ENCODE results near the gene GFY.
"Not testable (repeated sequence)": the region's sequence is repeated elsewhere in the genome, so short reads cannot be mapped to it uniquely, and the experiment has no call there.

The GFY gene

GRCh38 chr19:49430172-49430677 is 5.0 kb downstream of the GFY start:
- no peak for DNase-seq

- DNase-seq, result no peak
These were observed 5.6 kb downstream of the GFY start for GRCh38 chr19:49430678-49431329.

GRCh38 chr19:49431330-49431749 is 6.2 kb downstream of the GFY start:
- DNase-seq, result no peak

DNA sequence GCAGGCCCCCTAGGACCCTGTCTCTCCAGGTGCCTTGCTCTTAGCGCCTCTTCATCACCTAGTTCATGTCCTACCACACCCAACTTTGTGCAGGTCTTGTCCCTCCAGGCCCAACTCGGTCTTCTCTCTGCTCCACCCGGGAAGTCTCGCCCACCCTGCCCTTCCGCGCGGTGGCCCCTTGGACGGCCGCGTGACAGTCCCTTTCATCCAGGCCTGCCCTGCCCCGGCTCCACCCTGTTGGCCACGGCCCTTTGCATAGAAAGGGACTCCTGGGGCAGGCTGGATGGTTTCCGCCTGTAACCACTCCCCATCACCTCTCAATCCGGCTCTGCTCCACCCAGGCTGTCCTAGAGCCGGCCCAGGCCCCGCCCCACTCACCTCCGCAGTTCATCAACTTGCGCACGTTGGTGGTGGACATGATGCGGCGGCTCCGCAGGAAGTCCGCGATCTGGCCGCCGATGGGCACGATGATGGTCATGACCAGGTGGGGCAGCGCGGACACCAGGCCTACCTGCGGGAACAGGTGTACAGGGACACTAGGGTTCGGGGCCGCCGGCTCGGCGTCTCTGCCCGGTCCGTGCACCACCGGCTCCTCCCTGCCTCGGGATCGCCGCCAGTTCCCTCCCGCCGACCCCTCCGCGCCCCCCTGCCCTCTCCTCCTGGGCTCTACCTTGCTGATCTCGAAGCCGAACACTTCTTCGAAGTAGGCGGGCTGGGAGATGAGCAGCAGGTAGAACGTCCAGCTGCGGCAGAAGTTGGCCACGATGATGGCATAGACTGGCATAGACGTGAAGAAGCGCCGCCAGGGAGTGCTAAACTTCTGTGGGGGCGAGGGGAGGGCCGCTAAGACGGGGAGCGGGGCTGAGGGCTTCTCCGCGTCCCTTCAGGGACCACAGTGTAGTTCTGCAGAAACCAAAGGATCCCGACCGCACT is 7.2 kb downstream of the GFY start:
- no peak for DNase-seq

- DNase-seq, result no peak
These were observed 8.2 kb downstream of the GFY start for GRCh38 chr19:49433240-49433901.

DNA sequence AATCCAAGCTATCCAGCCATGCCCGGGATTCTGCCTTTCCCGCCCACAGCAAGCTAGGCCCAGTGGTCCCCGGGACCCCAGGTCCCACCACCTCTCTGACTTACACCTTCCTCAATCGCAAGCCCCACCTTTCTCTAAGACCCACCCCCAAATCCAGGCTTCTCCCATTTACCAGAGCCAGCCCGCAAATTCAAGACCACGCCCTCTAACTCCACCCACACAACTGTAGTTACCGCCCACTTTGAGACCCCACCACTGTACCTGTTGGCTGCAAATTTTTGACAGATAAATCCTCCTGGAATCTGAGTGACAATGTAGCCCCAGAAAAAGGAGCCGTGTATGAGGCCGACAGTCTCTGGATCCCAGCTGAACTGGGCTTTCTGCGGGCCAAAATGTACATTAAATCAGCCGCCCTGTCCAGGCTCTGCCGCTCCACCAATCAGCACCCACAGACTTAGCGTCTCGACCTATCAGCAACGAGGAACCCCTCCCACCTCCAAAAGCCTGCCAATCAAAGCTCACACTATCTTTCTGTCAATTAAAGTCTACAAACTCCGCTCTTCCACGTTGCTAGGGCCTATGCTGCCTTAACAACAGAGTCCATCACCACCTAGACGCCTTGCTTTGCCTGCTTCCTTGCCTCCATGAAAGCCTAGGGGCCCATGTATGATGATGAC is 9.9 kb downstream of the GFY start:
- DNase-seq, result no peak

- DNase-seq, result no peak
These were observed 10.5 kb downstream of the GFY start for GRCh38 chr19:49435670-49436069.

- no peak for DNase-seq
These were observed 11.3 kb downstream of the GFY start for GRCh38 chr19:49436381-49437017.

GRCh38 chr19:49437231-49437630 is 12.0 kb downstream of the GFY start:
- DNase-seq, result no peak

GRCh38 chr19:49438261-49438660 is 13.1 kb downstream of the GFY start:
- no peak for DNase-seq

- DNase-seq, result no peak
These were observed 14.6 kb downstream of the GFY start for GRCh38 chr19:49439836-49440235.

- no peak for DNase-seq
These were observed 15.4 kb downstream of the GFY start for GRCh38 chr19:49440439-49441209.

DNA sequence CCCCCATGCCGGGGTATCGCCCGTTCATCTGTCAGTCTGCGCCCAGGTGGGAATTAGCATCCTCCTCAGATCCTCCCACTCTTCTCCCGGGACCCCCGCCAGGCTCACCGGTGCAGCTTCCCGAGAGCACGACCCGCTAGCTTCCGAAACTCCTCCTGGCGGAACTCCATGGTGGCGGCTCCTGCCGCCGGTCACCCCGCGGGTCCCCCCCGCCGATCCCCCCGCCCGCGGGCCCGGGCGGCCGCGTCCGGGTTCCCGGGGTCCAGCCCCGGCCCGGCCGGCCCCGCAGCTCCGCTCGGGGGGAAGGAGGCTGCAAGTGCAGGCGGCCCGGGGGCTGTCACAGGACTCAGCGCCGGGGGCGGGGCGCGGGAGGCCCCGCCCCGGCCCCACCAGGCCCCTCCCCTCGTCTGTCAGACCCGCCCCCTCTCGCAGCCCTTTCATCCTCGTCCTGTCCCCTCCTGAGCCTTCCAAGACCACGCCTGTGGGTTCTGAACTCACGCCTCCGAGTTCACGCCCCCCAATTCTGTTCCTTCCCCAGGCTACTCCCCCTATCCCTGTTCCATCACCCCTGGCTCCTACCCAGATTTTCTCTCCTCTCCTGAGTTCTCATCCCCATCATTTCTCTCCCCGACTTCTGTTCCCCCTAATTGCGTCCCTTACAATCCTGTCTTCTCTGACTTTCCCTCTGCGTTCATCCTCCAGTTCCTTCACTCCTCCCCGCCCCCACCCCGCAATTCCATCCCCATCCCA is 16.2 kb downstream of the GFY start, which contains the start of gene SLC17A7:
TSS of gene SLC17A7 (minus strand) at position 318 of the 750 bp plus-strand sequence. CDS start at position 170, 148 bp downstream.
- peak; percentile 67 for DNase-seq

DNA sequence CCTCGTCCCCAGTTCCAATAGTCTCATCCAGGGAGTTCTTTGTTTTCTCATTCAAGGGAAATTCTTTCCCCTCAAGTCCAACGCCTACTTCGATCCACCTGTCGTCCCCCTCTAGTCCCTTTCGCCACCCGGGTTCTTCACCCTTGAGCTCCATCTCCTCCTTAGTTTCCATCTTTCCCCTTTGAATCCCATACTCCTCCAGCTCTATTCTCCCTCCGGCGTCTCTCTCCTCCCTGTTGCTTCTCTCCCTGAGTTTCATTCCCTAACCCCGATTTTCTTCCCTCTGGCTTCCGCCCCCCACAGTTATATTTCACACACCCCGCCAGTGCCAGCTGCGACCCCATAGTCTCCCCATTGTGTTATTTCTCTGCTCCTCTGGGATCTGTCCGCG is 16.8 kb downstream of the GFY start:
- DNase-seq, result no peak

- DNase-seq, result no peak
These were observed 17.2 kb downstream of the GFY start for GRCh38 chr19:49442354-49442753.

GRCh38 chr19:49442771-49443365 is 17.7 kb downstream of the GFY start:
- peak; percentile 95 for DNase-seq

DNA sequence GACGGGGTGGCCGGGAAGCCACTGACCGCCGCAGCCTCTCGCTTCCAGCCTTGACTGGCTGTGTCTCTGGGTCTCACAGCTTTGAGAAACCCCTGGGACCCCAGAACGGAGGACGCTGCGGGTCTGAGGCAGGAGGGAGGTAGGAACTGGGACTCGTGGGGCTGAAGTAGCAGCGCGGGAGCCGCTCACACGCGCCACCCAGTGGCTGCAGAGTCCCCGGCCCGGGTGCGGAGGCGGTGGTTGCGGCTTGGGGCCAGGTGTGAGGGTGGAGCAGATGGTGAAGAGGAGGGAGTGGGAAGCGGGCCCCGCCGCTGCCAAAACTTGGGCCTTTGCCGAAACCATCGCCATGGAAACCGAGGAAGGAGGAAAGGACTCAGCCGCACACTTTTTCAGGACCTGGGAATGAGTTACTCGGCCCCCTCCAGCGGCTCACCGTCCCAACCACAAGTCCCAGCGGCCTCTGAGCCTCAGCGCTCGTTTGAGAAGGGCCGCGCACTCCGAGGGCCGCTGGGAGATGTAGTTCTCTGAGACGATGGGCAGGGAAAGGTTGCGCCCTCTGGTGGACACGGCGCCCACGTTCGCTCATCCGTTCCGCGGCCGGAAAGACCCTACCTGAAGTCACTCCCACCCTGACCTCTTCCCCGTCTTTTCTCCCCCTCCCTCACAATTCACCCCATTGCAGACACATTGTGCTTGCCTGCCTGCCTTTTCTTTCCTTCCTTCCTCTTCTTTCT is 18.3 kb downstream of the GFY start:
- DNase-seq, result peak; percentile 98

- DNase-seq, result not testable (repeated sequence)
These were observed 19.0 kb downstream of the GFY start for GRCh38 chr19:49444100-49444700.

DNA sequence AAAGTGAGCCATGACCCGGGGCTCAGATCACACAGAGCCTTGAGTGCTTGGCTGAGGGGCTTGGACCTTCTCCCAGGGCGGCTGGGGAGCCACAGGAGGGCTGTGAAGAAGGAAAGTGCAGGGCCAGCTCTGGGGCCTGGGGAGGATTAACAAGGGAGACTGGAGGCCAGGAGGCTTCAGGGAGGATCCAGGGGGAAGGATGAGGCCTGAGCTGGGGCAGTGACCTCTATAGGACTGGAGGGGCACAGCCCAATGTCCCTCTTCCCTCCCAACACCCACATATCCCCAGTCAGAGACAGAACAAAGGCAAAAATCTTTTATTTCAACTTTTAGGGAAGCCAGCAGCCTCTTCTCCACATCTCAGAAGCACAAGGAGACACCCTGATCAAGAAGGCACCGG is 20.8 kb downstream of the GFY start:
- DNase-seq, result no peak
